OCI-LY1 (cell line): ENCODE data around the gene NOL11.

Source experiments
- H2AFZ ChIP-seq: fragments of 200-600 bp; sonication (generic), shearing (Covaris generic); 2 replicates; pipeline ENCODE4 v1.6.0; 2014; ENCODE audit warnings: antibody characterized with exemption, mild to moderate bottlenecking, low read length
- H3F3A ChIP-seq: fragments of 200-600 bp; sonication (generic), shearing (Covaris generic); 2 replicates; pipeline ENCODE4 v1.6.0; 2014; ENCODE audit warnings: mild to moderate bottlenecking, antibody characterized with exemption, low read length, moderate library complexity; ENCODE audit not compliant: insufficient read depth
- H3K27ac ChIP-seq: fragments of 200-600 bp; sonication (generic); 2 replicates; pipeline ENCODE4 v1.5.1; 2014; ENCODE audit warnings: low read length, mixed run types, mild to moderate bottlenecking, low read depth; ENCODE audit not compliant: poor library complexity, severe bottlenecking
- H3K27me3 ChIP-seq: fragments of 200-600 bp; sonication (generic); 2 replicates; pipeline ENCODE4 v1.6.0; 2014; ENCODE audit warnings: antibody characterized with exemption, mild to moderate bottlenecking, low read length, moderate library complexity; ENCODE audit not compliant: insufficient read depth
- H3K36me3 ChIP-seq: fragments of 200-600 bp; sonication (generic); 2 replicates; pipeline ENCODE4 v1.6.1; 2014; ENCODE audit warnings: mild to moderate bottlenecking, antibody characterized with exemption, low read length, moderate library complexity, mixed read lengths; ENCODE audit not compliant: insufficient read depth
- H3K4me1 ChIP-seq: fragments of 200-600 bp; sonication (generic); 2 replicates; pipeline ENCODE4 v1.5.1; 2014; ENCODE audit warnings: mild to moderate bottlenecking, low read length, moderate library complexity; ENCODE audit not compliant: insufficient read depth, severe bottlenecking
- H3K4me2 ChIP-seq: fragments of 200-600 bp; sonication (generic), shearing (Covaris generic); 2 replicates; pipeline ENCODE4 v1.6.1; 2014; ENCODE audit warnings: low read length
- H3K4me3 ChIP-seq: fragments of 200-600 bp; sonication (generic); 2 replicates; pipeline ENCODE4 v1.5.1; 2014; ENCODE audit warnings: low read length, low read depth, mild to moderate bottlenecking, mixed read lengths; ENCODE audit not compliant: poor library complexity, severe bottlenecking
- H3K79me2 ChIP-seq: fragments of 200-600 bp; shearing (Covaris generic); 2 replicates; pipeline ENCODE4 v1.6.1; 2016; ENCODE audit warnings: mixed run types, low read length, mixed read lengths; ENCODE audit not compliant: insufficient read depth
- H3K9ac ChIP-seq: fragments of 200-600 bp; sonication (generic), shearing (Covaris generic); 2 replicates; pipeline ENCODE4 v1.6.1; 2014; ENCODE audit warnings: mild to moderate bottlenecking, low read length, mixed read lengths
- H3K9me2 ChIP-seq: fragments of 200-600 bp; sonication (generic), shearing (Covaris generic); 2 replicates; pipeline ENCODE4 v1.6.1; 2014; ENCODE audit warnings: low read depth, mild to moderate bottlenecking, low read length, mixed read lengths
- H3K9me3 ChIP-seq: fragments of 200-600 bp; shearing (Covaris generic); 2 replicates; pipeline ENCODE4 v1.6.1; 2014; ENCODE audit warnings: low read length, mixed read lengths
- H4K20me1 ChIP-seq: fragments of 200-600 bp; sonication (generic), shearing (Covaris generic); 2 replicates; pipeline ENCODE4 v1.6.0; 2016; ENCODE audit warnings: mild to moderate bottlenecking, low read length; ENCODE audit not compliant: insufficient read depth
- CTCF ChIP-seq: fragments of 200-600 bp; sonication (generic), shearing (Covaris generic); IDR thresholded peaks from 2 replicates; pipeline ENCODE4 v1.5.1; 2017; ENCODE audit warnings: mild to moderate bottlenecking, antibody characterized with exemption, low read length, moderate library complexity, mixed read lengths
- EZH2 ChIP-seq: fragments of 200-600 bp; sonication (generic), shearing (Covaris generic); IDR thresholded peaks from 2 replicates; pipeline ENCODE4 v1.8.0; 2017; ENCODE audit warnings: borderline replicate concordance, mixed run types, mild to moderate bottlenecking, antibody characterized with exemption, low read length, moderate library complexity, mixed read lengths

Gene NOL11

GRCh38 chr17:67773246-67773645 lies 55.5 kb downstream of the NOL11 start:
- H3K79me2 ChIP-seq: no peaks in the 10 kb centered on the region
- H4K20me1 ChIP-seq: no peaks in the 10 kb centered on the region
- no peaks in the 10 kb centered on the region; the same call in 1 of the 2 replicates for H3K36me3 ChIP-seq
- H3K9me2 ChIP-seq: no peaks in the 10 kb centered on the region
- H3K9me3 ChIP-seq: no peaks in the 10 kb centered on the region
- no peaks in the 10 kb centered on the region for H3F3A ChIP-seq
- no peak overlapping the region for H3K4me2 ChIP-seq
- no peaks in the 10 kb centered on the region for H3K4me1 ChIP-seq
- H3K27me3 ChIP-seq: no peaks in the 10 kb centered on the region
- no peak overlapping the region for H3K4me3 ChIP-seq
- TF ChIP-seq CTCF (no peak), EZH2 (no peak)
- no peak overlapping the region for H2AFZ ChIP-seq
- no peak overlapping the region for H3K9ac ChIP-seq
- no peak overlapping the region for H3K27ac ChIP-seq

- no peaks in the 10 kb centered on the region for H3K27me3 ChIP-seq
- peaks cover 3% of the 10 kb centered on the region for H3K4me1 ChIP-seq
- no peaks in the 10 kb centered on the region for H3F3A ChIP-seq
- H3K9me3 ChIP-seq: no peaks in the 10 kb centered on the region
- H3K9ac ChIP-seq: peak overlapping the region; percentile 8; the same call in 1 of the 2 replicates
- TF ChIP-seq EZH2 (no peak), CTCF (peak; percentile 76)
- no peaks in the 10 kb centered on the region for H3K79me2 ChIP-seq
- H3K9me2 ChIP-seq: no peaks in the 10 kb centered on the region
- peak overlapping the region; percentile 57 for H3K4me2 ChIP-seq
- H3K4me3 ChIP-seq: peak overlapping the region; percentile 38
- H4K20me1 ChIP-seq: no peaks in the 10 kb centered on the region
- no peak overlapping the region for H3K27ac ChIP-seq
- H3K36me3 ChIP-seq: no peaks in the 10 kb centered on the region
- peak overlapping the region; percentile 76; the same call in 1 of the 2 replicates for H2AFZ ChIP-seq
These were observed 61.4 kb downstream of the NOL11 start for GRCh38 chr17:67779098-67779672.

- Histone ChIP-seq H3K27ac (no peak overlapping the region), H2AFZ (no peak overlapping the region), H3K9me2 (no peaks in the 10 kb centered on the region), H3K36me3 (no peaks in the 10 kb centered on the region), H3K4me3 (no peak overlapping the region), H3K9ac (no peak overlapping the region), H3K79me2 (no peaks in the 10 kb centered on the region), H3K4me1 (no peaks in the 10 kb centered on the region), H3K9me3 (no peaks in the 10 kb centered on the region), H4K20me1 (no peaks in the 10 kb centered on the region), H3K4me2 (no peak overlapping the region), H3F3A (no peaks in the 10 kb centered on the region), H3K27me3 (no peaks in the 10 kb centered on the region)
- TF ChIP-seq CTCF: no peak
- no peak for TF ChIP-seq EZH2
These were observed 66.8 kb downstream of the NOL11 start for GRCh38 chr17:67784364-67785121.
